Measurements from ENCODE around the gene KCNK15. TPM values are rescaled to one million over a fixed set of nuclear protein-coding genes. Genes with fewer than 3 reads are reported as not detected.

The KCNK15 gene
- total and polyA plus RNA-seq, 4 donors: 0.48 to 2.6 (median 1.1) TPM

DNA sequence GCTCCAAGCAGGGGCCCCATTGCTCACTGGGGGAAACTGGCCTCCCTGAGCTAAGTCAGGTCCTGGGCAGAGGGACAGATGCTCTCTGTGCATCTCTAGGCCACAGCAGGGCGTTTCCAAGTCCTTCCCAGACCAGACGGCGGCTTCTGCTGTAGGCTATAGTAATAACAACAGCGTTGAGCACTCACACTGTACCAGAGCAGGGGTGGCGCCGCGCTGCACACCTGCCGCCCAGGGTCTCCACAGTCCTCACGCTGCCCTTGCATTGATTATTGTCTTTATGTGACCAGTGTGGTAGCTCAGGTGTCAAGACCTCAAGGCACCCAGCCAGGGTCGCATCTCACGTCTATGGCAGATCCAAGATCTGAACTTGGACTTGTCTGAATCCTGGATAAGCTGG, 45.4 kb upstream of the KCNK15 start:
- no peaks in the 10 kb centered on the region for H3K9me3 ChIP-seq (ENCODE audit: control insufficient read depth in 4 of 4, insufficient read depth in 3 of 4, low read length in 3 of 4)
- H3K27me3 ChIP-seq (ENCODE audit: control insufficient read depth in 3 of 3, insufficient read depth in 3 of 3, low read length in 2 of 3): no peaks in the 10 kb centered on the region
- H3K9ac ChIP-seq (ENCODE audit: insufficient read depth in 1 of 2, low read length in 2 of 2): no peak overlapping the region
- no peak for TF ChIP-seq CTCF (IDR thresholded peaks at IDR 0.05; ENCODE audit: control extremely low read depth, extremely low read depth)
- H3K27ac ChIP-seq (ENCODE audit: low read depth in 1 of 2, low read length in 1 of 2): no peak overlapping the region
- ATAC-seq (ENCODE audit: insufficient read depth, low FRiP score) (no peak), DNase-seq (no peak)
- H3K36me3 ChIP-seq (ENCODE audit: control insufficient read depth in 4 of 4, insufficient read depth in 4 of 4, low read length in 4 of 4): no peaks in the 10 kb centered on the region
- H3K4me1 ChIP-seq (ENCODE audit: control insufficient read depth in 5 of 5, insufficient read depth in 5 of 5, low read length in 5 of 5): peaks cover 7 to 40% (median 11%) of the 10 kb centered on the region in 5 donors
- H3K4me3 ChIP-seq: no peak overlapping the region
- 94 to 98% methylated on average over 11 of the region's 11 CpGs for WGBS, 2 donors

DNA sequence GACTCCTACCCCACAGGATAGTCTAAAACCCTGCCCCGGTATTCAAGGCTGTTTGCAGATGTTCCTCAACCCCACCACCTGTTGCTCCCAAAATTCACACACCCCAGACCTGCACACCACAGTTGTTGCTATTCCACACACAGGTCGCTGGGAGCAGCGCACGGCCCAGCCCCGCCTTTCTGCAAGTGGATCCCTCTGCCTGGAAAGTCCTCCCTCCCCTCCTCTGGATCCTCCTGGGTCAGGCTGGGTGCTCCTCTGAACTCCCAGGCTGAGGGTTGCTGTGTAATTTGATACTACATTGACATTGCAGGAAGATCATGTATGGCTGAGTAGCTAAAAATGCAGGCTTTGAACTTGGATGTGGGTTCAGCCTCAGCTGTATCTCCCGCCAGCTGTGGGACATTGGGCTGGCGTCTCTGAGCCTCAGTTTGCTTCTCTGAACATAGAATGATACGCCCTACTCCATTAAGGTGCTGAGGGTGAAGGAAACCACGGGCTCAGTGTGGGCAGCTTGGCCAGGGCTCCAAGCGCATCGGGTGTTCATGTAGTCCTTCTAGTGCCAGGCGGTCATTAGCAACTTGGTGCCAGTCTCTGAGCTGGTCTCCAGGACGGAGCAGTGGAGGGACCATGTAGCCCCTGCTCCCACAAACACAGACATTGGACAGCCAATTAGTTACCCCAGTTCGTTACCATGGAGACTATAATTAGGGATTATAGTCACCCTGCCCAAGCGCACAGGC, 44.4 kb upstream of the KCNK15 start:
- Histone ChIP-seq H3K27me3 (ENCODE audit: control insufficient read depth in 3 of 3, insufficient read depth in 3 of 3, low read length in 2 of 3) (no peaks in the 10 kb centered on the region), H3K9ac (ENCODE audit: insufficient read depth in 1 of 2, low read length in 2 of 2) (no peak overlapping the region), H3K4me3 (no peak overlapping the region), H3K27ac (ENCODE audit: low read depth in 1 of 2, low read length in 1 of 2) (peak overlapping the region in 1 of 2 donors; percentile 6), H3K36me3 (ENCODE audit: control insufficient read depth in 4 of 4, insufficient read depth in 4 of 4, low read length in 4 of 4) (no peaks in the 10 kb centered on the region), H3K4me1 (ENCODE audit: control insufficient read depth in 5 of 5, insufficient read depth in 5 of 5, low read length in 5 of 5) (peaks cover 7 to 36% (median 11%) of the 10 kb centered on the region in 5 donors), H3K9me3 (ENCODE audit: control insufficient read depth in 4 of 4, insufficient read depth in 3 of 4, low read length in 3 of 4) (no peaks in the 10 kb centered on the region)
- TF ChIP-seq CTCF (IDR thresholded peaks at IDR 0.05; ENCODE audit: control extremely low read depth, extremely low read depth): no peak
- WGBS, 2 donors: 82 to 92% methylated on average over 15 of the region's 15 CpGs
- peak in 2 of 3 donors; percentile 61 to 79 for DNase-seq
- no peak for ATAC-seq (ENCODE audit: insufficient read depth, low FRiP score)

DNA sequence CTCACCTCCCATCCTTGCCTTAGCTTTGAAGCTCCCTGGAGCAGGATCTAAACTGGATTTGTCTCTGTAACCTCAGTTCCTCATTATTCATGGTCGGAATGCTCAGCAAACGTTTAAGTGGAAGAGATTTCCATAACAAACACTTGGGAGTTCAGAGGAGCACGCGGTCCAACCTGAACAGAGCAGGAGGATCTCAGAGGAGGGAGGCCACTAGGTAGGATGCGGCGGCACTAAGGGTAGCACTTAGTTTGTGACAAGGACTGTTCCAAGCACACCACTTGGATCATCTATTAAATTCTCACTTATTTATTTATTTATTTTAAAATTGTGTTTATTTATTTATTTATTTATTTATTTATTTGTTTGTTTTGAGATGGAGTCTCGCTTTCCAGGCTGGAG, 43.8 kb upstream of the KCNK15 start:
- Histone ChIP-seq H3K4me3 (no peak overlapping the region), H3K36me3 (ENCODE audit: control insufficient read depth in 4 of 4, insufficient read depth in 4 of 4, low read length in 4 of 4) (no peaks in the 10 kb centered on the region), H3K4me1 (ENCODE audit: control insufficient read depth in 5 of 5, insufficient read depth in 5 of 5, low read length in 5 of 5) (peaks cover 7 to 42% (median 11%) of the 10 kb centered on the region in 5 donors), H3K9ac (ENCODE audit: insufficient read depth in 1 of 2, low read length in 2 of 2) (no peak overlapping the region), H3K9me3 (ENCODE audit: control insufficient read depth in 4 of 4, insufficient read depth in 3 of 4, low read length in 3 of 4) (no peaks in the 10 kb centered on the region), H3K27me3 (ENCODE audit: control insufficient read depth in 3 of 3, insufficient read depth in 3 of 3, low read length in 2 of 3) (no peaks in the 10 kb centered on the region), H3K27ac (ENCODE audit: low read depth in 1 of 2, low read length in 1 of 2) (peak overlapping the region in 1 of 2 donors; percentile 6)
- ATAC-seq (ENCODE audit: insufficient read depth, low FRiP score): no peak
- 68 to 80% methylated on average over 7 of the region's 7 CpGs for WGBS, 2 donors
- no peak for DNase-seq
- TF ChIP-seq CTCF (IDR thresholded peaks at IDR 0.05; ENCODE audit: control extremely low read depth, extremely low read depth): no peak
